Gastrocnemius medialis (tissue), 4 donors: ENCODE measurements around the gene BRMS1. TPM values are rescaled to one million over a fixed set of nuclear protein-coding genes. Genes with fewer than 3 reads are reported as not detected.

Experiments used
- ATAC-seq, 2 donors: fragments of 150-250 bp; one replicate each; pipeline ENCODE4 v1.9.1; 2016
- DNase-seq, 2 donors: peaks; one replicate each; pipeline ENCODE4 v3.0.0-alpha.2; 2019
- H3K27ac ChIP-seq, 4 donors: fragments of 200-600 bp; sonication (generic); 1 replicate in 1 of 4; 2 replicates in 3 of 4; pipeline ENCODE4 v1.5.1; 2016 to 2018; ENCODE audit warnings: mild to moderate bottlenecking in 2 of 4, moderate library complexity in 1 of 4
- H3K27me3 ChIP-seq, 3 donors: fragments of 200-600 bp; sonication (generic) in 2 of 3; 1 replicate in 1 of 3; 2 replicates in 2 of 3; pipeline versions ENCODE4 v1.5.1 to v1.6.0; 2016 to 2019; ENCODE audit warnings: mild to moderate bottlenecking in 1 of 3, moderate library complexity in 1 of 3
- H3K36me3 ChIP-seq, 2 donors: fragments of 200-600 bp; sonication (generic) in 1 of 2; one replicate each; pipeline ENCODE4 v1.5.1; 2017 to 2018
- H3K4me1 ChIP-seq, 2 donors: fragments of 200-600 bp; sonication (generic) in 1 of 2; one replicate each; pipeline ENCODE4 v1.5.1; 2016 to 2017; ENCODE audit warnings: mild to moderate bottlenecking in 2 of 2
- H3K4me3 ChIP-seq, 4 donors: fragments of 200-600 bp; sonication (generic) in 3 of 4; 1 replicate in 1 of 4; 2 replicates in 3 of 4; pipeline ENCODE4 v1.5.1; 2016 to 2019; ENCODE audit warnings: mild to moderate bottlenecking in 2 of 4
- H3K9me3 ChIP-seq, 3 donors: fragments of 200-600 bp; sonication (generic) in 2 of 3; 1 replicate in 1 of 3; 2 replicates in 2 of 3; pipeline ENCODE4 v1.5.1; 2016 to 2019
- POLR2A ChIP-seq, 2 donors: fragments of 450-650 bp; IDR thresholded peaks; one replicate each; pipeline ENCODE4 v1.6.1; 2017; ENCODE audit warnings: antibody characterized with exemption in 2 of 2, mild to moderate bottlenecking in 2 of 2, moderate library complexity in 2 of 2
- in situ Hi-C, 4 donors: fragments of 200-750 bp; cut with MboI; loops; one replicate each; pipeline versions ENCODE4 v1.15.0 to v1.8.0; 2017; ENCODE audit warnings: low sequenced_read_pairs in 4 of 4
- intact Hi-C: fragments of 100-400 bp; cut with DNase I; formaldehyde crosslinking; loops from one replicate; pipeline ENCODE4 v1.15.1; 2023; ENCODE audit warnings: low total_unique reads
- total RNA-seq, 4 donors: library from RNA; depleted of rRNA; stranded (reverse); fragments of >200 nt; gene quantifications; one replicate each; pipeline versions ENCODE4 v1.1.0 to v1.2.3, GENCODE V29; 2016
- TF ChIP-seq, protein P1 (sequence below), 5 experiments: fragments of 450-650 bp in 3 of 5; fragments of 200-600 bp in 2 of 5; sonication (generic) in 2 of 5; IDR thresholded peaks in 4 of 5; conservative IDR thresholded peaks in 1 of 5; 1 replicate in 4 of 5; 2 replicates in 1 of 5; pipeline ENCODE4 v1.5.1; 2016 to 2019; ENCODE audit warnings: antibody characterized with exemption in 5 of 5, mild to moderate bottlenecking in 3 of 5, moderate library complexity in 3 of 5

The BRMS1 gene
- total RNA-seq, 4 donors from 2014 or later = 40.1 to 73.5 (median 64.8) TPM

DNA sequence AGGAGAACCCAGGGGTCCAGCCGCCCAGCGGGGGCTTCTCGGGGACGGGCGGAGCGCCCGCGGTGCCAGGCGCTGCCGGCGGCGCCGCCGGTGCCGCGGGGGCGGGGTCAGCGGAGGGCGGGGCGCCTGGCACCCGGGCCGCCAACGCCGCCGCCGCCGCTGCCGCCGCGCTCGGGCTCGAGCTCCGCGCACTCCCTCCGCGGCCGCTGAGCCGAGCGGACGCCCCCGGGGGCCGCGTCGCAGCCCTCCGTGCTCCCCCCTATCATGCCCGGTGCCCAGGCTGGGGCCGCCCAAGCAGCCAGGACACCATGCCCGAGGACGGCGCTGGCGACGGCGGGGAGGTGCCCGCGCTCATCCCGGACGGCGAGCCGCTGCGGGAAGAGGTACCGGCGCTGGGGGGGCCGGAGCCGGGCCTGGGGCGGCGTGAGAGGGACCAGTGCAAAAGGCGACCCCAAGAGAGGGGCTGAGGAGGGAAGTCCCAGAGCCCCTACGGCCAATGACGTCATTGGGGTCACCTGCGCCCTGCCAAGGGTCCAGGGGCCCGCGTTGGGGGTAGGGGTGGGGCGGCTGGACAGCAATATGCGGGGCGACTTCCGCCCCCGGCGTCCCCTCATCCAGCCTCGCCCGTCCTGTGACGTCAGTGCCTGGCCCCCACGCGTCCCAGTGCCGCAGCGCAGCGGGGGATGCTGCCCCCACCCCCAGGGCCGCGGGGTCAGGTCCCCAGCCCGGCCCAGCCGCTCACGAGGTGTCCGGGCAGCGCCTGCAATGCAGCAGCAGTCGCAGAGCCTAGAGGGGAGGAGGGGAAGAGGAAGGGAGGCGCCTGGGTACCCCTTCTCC is 53.0 kb downstream of the BRMS1 start, which contains the start of gene TMEM151A:
Gene TMEM151A, plus strand, starts transcription at position 189 of the 837 bp plus-strand sequence. Its CDS starts 120 bp downstream, at position 309.
- intact Hi-C loops = no loop called here
- TF ChIP-seq, protein P1, sequence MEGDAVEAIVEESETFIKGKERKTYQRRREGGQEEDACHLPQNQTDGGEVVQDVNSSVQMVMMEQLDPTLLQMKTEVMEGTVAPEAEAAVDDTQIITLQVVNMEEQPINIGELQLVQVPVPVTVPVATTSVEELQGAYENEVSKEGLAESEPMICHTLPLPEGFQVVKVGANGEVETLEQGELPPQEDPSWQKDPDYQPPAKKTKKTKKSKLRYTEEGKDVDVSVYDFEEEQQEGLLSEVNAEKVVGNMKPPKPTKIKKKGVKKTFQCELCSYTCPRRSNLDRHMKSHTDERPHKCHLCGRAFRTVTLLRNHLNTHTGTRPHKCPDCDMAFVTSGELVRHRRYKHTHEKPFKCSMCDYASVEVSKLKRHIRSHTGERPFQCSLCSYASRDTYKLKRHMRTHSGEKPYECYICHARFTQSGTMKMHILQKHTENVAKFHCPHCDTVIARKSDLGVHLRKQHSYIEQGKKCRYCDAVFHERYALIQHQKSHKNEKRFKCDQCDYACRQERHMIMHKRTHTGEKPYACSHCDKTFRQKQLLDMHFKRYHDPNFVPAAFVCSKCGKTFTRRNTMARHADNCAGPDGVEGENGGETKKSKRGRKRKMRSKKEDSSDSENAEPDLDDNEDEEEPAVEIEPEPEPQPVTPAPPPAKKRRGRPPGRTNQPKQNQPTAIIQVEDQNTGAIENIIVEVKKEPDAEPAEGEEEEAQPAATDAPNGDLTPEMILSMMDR (IDR thresholded peaks at IDR 0.05 in 4 of 5, conservative IDR thresholded peaks at IDR 0.05 in 1 of 5) = no peak
- TF ChIP-seq POLR2A (IDR thresholded peaks at IDR 0.05) = no peak
- H3K4me3 ChIP-seq = peak within 1 kb of the TSS; percentile 32 to 53 (median 48)
- in situ Hi-C loops = no loop called here
- H3K36me3 ChIP-seq = no peaks in the 10 kb centered on the region
- no peak within 1 kb of the TSS for H3K27ac ChIP-seq
- no peaks in the 10 kb centered on the region for H3K9me3 ChIP-seq
- H3K27me3 ChIP-seq = peaks cover 14 to 25% (median 21%) of the 10 kb centered on the region in 3 donors
- DNase-seq (no peak), ATAC-seq (no peak)
- peaks cover 16 to 28% of the 10 kb centered on the region in 2 donors for H3K4me1 ChIP-seq

DNA sequence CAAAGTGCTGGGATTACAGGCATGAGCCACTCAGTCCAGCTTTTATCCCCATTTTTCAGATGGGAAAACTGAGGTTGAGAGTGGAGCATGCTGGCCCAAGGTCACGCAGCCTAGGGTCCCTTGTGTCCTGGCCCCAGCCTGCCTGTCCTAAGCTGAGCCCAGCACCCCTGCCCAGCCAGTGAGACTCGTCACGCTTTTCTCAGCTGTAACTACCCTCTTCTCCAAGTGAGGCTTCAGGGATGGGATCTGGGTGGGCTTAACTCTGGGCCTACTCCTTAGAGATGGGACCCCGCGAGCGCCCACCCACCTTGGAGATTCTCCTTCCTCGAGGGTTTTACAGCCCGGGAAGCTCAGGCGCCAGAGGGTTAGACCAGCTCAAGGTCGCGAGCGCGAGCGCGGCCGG is 53.6 kb downstream of the BRMS1 start:
- Histone ChIP-seq H3K9me3 (no peaks in the 10 kb centered on the region), H3K4me3 (peak overlapping the region in 2 of 4 donors; percentile 38 to 45), H3K4me1 (peaks cover 16 to 28% of the 10 kb centered on the region in 2 donors), H3K27me3 (peaks cover 14 to 25% (median 21%) of the 10 kb centered on the region in 3 donors), H3K36me3 (no peaks in the 10 kb centered on the region), H3K27ac (no peak overlapping the region)
- DNase-seq = no peak
- in situ Hi-C loops = no loop called here
- intact Hi-C loops = no loop called here
- TF ChIP-seq, protein P1 (IDR thresholded peaks at IDR 0.05 in 4 of 5, conservative IDR thresholded peaks at IDR 0.05 in 1 of 5) = no peak
- no peak for TF ChIP-seq POLR2A (IDR thresholded peaks at IDR 0.05)
- ATAC-seq = no peak

DNA sequence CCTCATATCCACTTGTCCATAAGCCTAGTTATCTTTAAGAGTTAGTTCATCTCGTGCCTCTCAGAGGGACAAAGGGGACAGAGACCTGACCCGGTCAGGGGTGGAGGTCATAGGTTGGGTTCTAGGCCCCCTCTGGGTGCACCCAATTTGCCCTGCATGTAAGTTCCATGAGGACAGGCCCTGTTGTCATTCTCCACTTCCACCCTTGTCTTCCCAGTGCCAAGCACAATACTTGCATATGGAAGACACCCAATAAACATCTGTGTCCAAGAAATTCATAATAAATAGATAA is 54.6 kb downstream of the BRMS1 start:
- in situ Hi-C loops = no loop called here
- TF ChIP-seq POLR2A (IDR thresholded peaks at IDR 0.05) = no peak
- TF ChIP-seq, protein P1 (IDR thresholded peaks at IDR 0.05 in 4 of 5, conservative IDR thresholded peaks at IDR 0.05 in 1 of 5) = no peak
- H3K9me3 ChIP-seq = no peaks in the 10 kb centered on the region
- peaks cover 20 to 36% of the 10 kb centered on the region in 2 donors for H3K4me1 ChIP-seq
- no peaks in the 10 kb centered on the region for H3K36me3 ChIP-seq
- peaks cover 14 to 25% (median 21%) of the 10 kb centered on the region in 3 donors for H3K27me3 ChIP-seq
- DNase-seq = no peak
- no peak overlapping the region for H3K4me3 ChIP-seq
- intact Hi-C loops = no loop called here
- H3K27ac ChIP-seq = no peak overlapping the region
- no peak for ATAC-seq

DNA sequence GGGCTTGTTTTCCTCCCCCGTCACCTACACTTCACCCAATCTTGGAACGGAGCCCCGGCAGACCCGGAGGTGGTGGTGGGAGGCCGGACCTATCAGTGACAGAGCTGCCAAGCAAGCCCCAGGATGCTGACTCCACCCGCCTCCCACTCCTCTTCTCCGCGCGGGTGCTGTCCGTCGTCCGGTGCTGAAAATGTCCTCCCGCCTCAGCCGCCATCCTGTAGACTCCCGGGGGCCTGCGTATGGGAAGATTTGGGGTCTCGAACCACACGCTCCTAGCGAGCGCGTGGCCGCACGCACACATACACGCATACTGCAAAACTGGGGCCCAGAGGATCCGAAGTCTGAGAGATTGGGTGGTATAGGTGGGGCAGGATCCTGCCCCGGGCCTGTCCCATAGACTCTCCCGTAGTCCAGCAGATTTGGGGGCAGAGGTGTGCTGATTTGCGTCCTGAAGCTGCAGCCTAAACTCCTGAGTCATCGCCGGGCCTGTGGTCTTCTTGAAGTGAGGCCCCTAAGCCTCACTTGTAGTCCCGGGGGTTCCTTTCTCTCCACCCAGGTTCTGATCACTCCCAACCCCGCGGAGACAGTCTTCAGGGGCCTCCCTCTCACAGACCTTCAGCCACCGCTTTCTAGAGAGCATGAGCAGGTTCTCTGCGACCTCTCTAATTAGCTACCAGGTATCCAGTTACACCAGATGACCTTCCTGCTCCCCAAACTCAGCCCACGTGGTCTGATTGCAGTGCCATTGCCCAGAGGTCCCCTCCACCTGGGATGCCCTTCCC is 55.2 kb downstream of the BRMS1 start:
- peak; percentile 14 to 38 for ATAC-seq

More for the DNA sequence above, 55.2 kb downstream of the BRMS1 start:
- peaks cover 20 to 36% of the 10 kb centered on the region in 2 donors for H3K4me1 ChIP-seq
- H3K27me3 ChIP-seq = peaks cover 14 to 25% (median 21%) of the 10 kb centered on the region in 3 donors
- no peaks in the 10 kb centered on the region for H3K36me3 ChIP-seq
- intact Hi-C loops = loop anchor here (1.0 to 2.0 kb wide), 2 partner anchors 21 to 287 kb away; partner anchors contain the start of genes BANF1, EIF1AD and RAB1B
- H3K27ac ChIP-seq = peak overlapping the region; percentile 84 to 93 (median 92)
- H3K4me3 ChIP-seq = peak overlapping the region; percentile 64 to 91 (median 84)
- no peak for DNase-seq
- in situ Hi-C loops = loop anchor here in 1 of 4 donors (10.0 kb wide), 1 partner anchor 65 kb away; no protein-coding TSS in a partner anchor
- TF ChIP-seq, protein P1 (IDR thresholded peaks at IDR 0.05 in 4 of 5, conservative IDR thresholded peaks at IDR 0.05 in 1 of 5) = no peak
- no peak for TF ChIP-seq POLR2A (IDR thresholded peaks at IDR 0.05)
- H3K9me3 ChIP-seq = no peaks in the 10 kb centered on the region
